Muscle of leg (tissue), 11 donors: ENCODE measurements around the gene YBEY. TPM values are rescaled to one million over a fixed set of nuclear protein-coding genes. Genes with fewer than 3 reads are reported as not detected.

ENCODE experiments used
- DNase-seq: peaks from one replicate; pipeline ENCODE4 v3.0.0; 2013
- H3K27ac ChIP-seq: one replicate; pipeline ENCODE4 v1.5.1; 2013; ENCODE audit warnings: mild to moderate bottlenecking, low read length, control low read depth
- H3K27me3 ChIP-seq: one replicate; pipeline ENCODE4 v1.6.1; 2013; ENCODE audit warnings: low read length; ENCODE audit not compliant: control insufficient read depth, insufficient read depth
- H3K36me3 ChIP-seq: one replicate; pipeline ENCODE4 v1.6.1; 2013; ENCODE audit warnings: low read length; ENCODE audit not compliant: control insufficient read depth, insufficient read depth
- H3K4me1 ChIP-seq: one replicate; pipeline ENCODE4 v1.6.1; 2013; ENCODE audit warnings: low read length; ENCODE audit not compliant: control insufficient read depth, insufficient read depth
- H3K4me3 ChIP-seq: one replicate; pipeline ENCODE4 v1.5.1; 2013; ENCODE audit warnings: low read length, control low read depth
- H3K9me3 ChIP-seq: replicated peaks from 2 replicates; pipeline ENCODE4 v1.6.1; 2013; ENCODE audit warnings: low read depth, low read length; ENCODE audit not compliant: control insufficient read depth
- WGBS: methylation state at CpG from one replicate; pipeline ENCODE4 v1.1.5; 2013; ENCODE audit warnings: missing lambda C conversion rate; ENCODE audit not compliant: insufficient coverage; 5-methylcytosine and 5-hydroxymethylcytosine counted together
- polyA plus RNA-seq, 8 donors: library from polyadenylated mRNA; unstranded; fragments of 120-200 nt; gene quantifications; one replicate each; pipeline versions ENCODE4 v1.2.1 to v1.2.3, GENCODE V29; 2013; ENCODE audit warnings: inconsistent platforms in 1 of 8, low replicate concordance in 1 of 8; ENCODE audit not compliant: insufficient read length in 8 of 8, insufficient read depth in 1 of 8
- total RNA-seq: library from RNA; stranded (reverse); fragments of 120-200 nt; gene quantifications from one replicate; pipeline ENCODE4 v1.2.4, GENCODE V29; 2013

YBEY gene
- total and polyA plus RNA-seq, 9 donors = 13.0 to 26.7 (median 18.6) TPM

- Histone ChIP-seq H3K9me3 (no peaks in the 10 kb centered on the region), H3K27ac (no peak overlapping the region)
- 96% methylated on average over 18 of the region's 18 CpGs for WGBS
Observed at GRCh38 chr21:46256501-46256994, 29.6 kb upstream of the YBEY start.

GRCh38 chr21:46264046-46264689 is 22.0 kb upstream of the YBEY start:
- Histone ChIP-seq H3K27me3 (no peaks in the 10 kb centered on the region), H3K4me1 (no peaks in the 10 kb centered on the region)
- WGBS = 88% methylated on average over 22 of the region's 22 CpGs

More at GRCh38 chr21:46256501-46256994, 29.6 kb upstream of the YBEY start:
- Histone ChIP-seq H3K4me3 (no peak overlapping the region), H3K4me1 (no peaks in the 10 kb centered on the region), H3K36me3 (peaks cover 87% of the 10 kb centered on the region), H3K27me3 (no peaks in the 10 kb centered on the region)
- DNase-seq = no peak

GRCh38 chr21:46264690-46265144 is 21.4 kb upstream of the YBEY start:
- Histone ChIP-seq H3K36me3 (peaks cover 84% of the 10 kb centered on the region), H3K4me1 (no peaks in the 10 kb centered on the region), H3K27ac (no peak overlapping the region), H3K27me3 (no peaks in the 10 kb centered on the region), H3K4me3 (no peak overlapping the region), H3K9me3 (no peaks in the 10 kb centered on the region)
- 88% methylated on average over 12 of the region's 13 CpGs for WGBS
- DNase-seq = no peak

More at GRCh38 chr21:46264046-46264689, 22.0 kb upstream of the YBEY start:
- no peak for DNase-seq
- no peaks in the 10 kb centered on the region for H3K9me3 ChIP-seq
- no peak overlapping the region for H3K4me3 ChIP-seq
- no peak overlapping the region for H3K27ac ChIP-seq
- peaks cover 79% of the 10 kb centered on the region for H3K36me3 ChIP-seq

GRCh38 chr21:46265736-46266525 is 20.2 kb upstream of the YBEY start:
- Histone ChIP-seq H3K27ac (no peak overlapping the region), H3K36me3 (peaks cover 83% of the 10 kb centered on the region)
- WGBS = 84% methylated on average over 23 of the region's 26 CpGs

GRCh38 chr21:46266946-46267345 is 19.2 kb upstream of the YBEY start:
- no peaks in the 10 kb centered on the region for H3K9me3 ChIP-seq
- H3K27ac ChIP-seq = no peak overlapping the region
- no peak for DNase-seq
- no peak overlapping the region for H3K4me3 ChIP-seq
- H3K27me3 ChIP-seq = no peaks in the 10 kb centered on the region
- peaks cover 87% of the 10 kb centered on the region for H3K36me3 ChIP-seq
- WGBS = 90% methylated on average over 18 of the region's 19 CpGs
- H3K4me1 ChIP-seq = no peaks in the 10 kb centered on the region

More at GRCh38 chr21:46265736-46266525, 20.2 kb upstream of the YBEY start:
- Histone ChIP-seq H3K4me3 (no peak overlapping the region), H3K4me1 (no peaks in the 10 kb centered on the region), H3K27me3 (no peaks in the 10 kb centered on the region), H3K9me3 (no peaks in the 10 kb centered on the region)
- DNase-seq = no peak

GRCh38 chr21:46268371-46268770 is 17.8 kb upstream of the YBEY start:
- WGBS = 85% methylated on average over 12 of the region's 13 CpGs
- no peaks in the 10 kb centered on the region for H3K27me3 ChIP-seq
- H3K27ac ChIP-seq = no peak overlapping the region
- H3K36me3 ChIP-seq = peaks cover 95% of the 10 kb centered on the region
- DNase-seq = no peak
- H3K9me3 ChIP-seq = no peaks in the 10 kb centered on the region
- H3K4me1 ChIP-seq = no peaks in the 10 kb centered on the region
- H3K4me3 ChIP-seq = no peak overlapping the region

- Histone ChIP-seq H3K9me3 (no peaks in the 10 kb centered on the region), H3K27ac (no peak overlapping the region), H3K4me1 (no peaks in the 10 kb centered on the region), H3K27me3 (no peaks in the 10 kb centered on the region), H3K4me3 (no peak overlapping the region), H3K36me3 (peaks cover 94% of the 10 kb centered on the region)
- no peak for DNase-seq
- 96% methylated on average over 9 of the region's 10 CpGs for WGBS
Observed at GRCh38 chr21:46269466-46269865, 16.7 kb upstream of the YBEY start.

- Histone ChIP-seq H3K9me3 (no peaks in the 10 kb centered on the region), H3K4me1 (no peaks in the 10 kb centered on the region), H3K36me3 (peaks cover 79% of the 10 kb centered on the region), H3K27me3 (no peaks in the 10 kb centered on the region), H3K27ac (no peak overlapping the region), H3K4me3 (no peak overlapping the region)
- no peak for DNase-seq
- 98% methylated on average over 9 of the region's 14 CpGs for WGBS
Observed at GRCh38 chr21:46273341-46273740, 12.8 kb upstream of the YBEY start.

- Histone ChIP-seq H3K27ac (no peak overlapping the region), H3K36me3 (peaks cover 77% of the 10 kb centered on the region), H3K9me3 (no peaks in the 10 kb centered on the region), H3K4me1 (no peaks in the 10 kb centered on the region), H3K27me3 (no peaks in the 10 kb centered on the region), H3K4me3 (no peak overlapping the region)
- 88% methylated on average over 6 of the region's 11 CpGs for WGBS
- no peak for DNase-seq
Observed at GRCh38 chr21:46274797-46275390, 11.2 kb upstream of the YBEY start.

- peak; percentile 40 for DNase-seq
- WGBS = 72% methylated on average over 13 of the region's 15 CpGs
- peaks cover 54% of the 10 kb centered on the region for H3K36me3 ChIP-seq
- H3K4me1 ChIP-seq = peaks cover 24% of the 10 kb centered on the region
- no peaks in the 10 kb centered on the region for H3K9me3 ChIP-seq
- peak overlapping the region; percentile 29 for H3K27ac ChIP-seq
- no peaks in the 10 kb centered on the region for H3K27me3 ChIP-seq
- no peak overlapping the region for H3K4me3 ChIP-seq
Observed at GRCh38 chr21:46284077-46284644, 2.0 kb upstream of the YBEY start.
